A549 (cell line): ENCODE measurements around the gene OR10G4. TPM values are rescaled to one million over a fixed set of nuclear protein-coding genes. Genes with fewer than 3 reads are reported as not detected.
"Not testable (repeated sequence)": the region's sequence is repeated elsewhere in the genome, so short reads cannot be mapped to it uniquely, and the experiment has no call there.

Experiments used
- ATAC-seq, 2 experiments: fragments of 200-7000 bp in 1 of 2; fragments of >200 bp in 1 of 2; cut with Nextera tagmentation in 1 of 2; cut with Tn5 transposase in 1 of 2; 3 replicates each; pipeline versions ENCODE4 v1.8.0 to v1.9.1; 2018 to 2020; ENCODE audit warnings: mild to moderate bottlenecking in 1 of 2, moderate library complexity in 1 of 2
- CTCF ChIA-PET: fragments of 300-600 bp; sonication (Branson Sonifier 250); formaldehyde crosslinking; extraction: SDS; loops from one replicate; lab custom pipeline; 2021; ENCODE audit warnings: antibody characterized with exemption, inconsistent platforms; lab: Yijun Ruan, JAX
- POLR2A ChIA-PET: fragments of 350-600 bp; formaldehyde crosslinking; extraction: SDS; loops from one replicate; lab custom pipeline; 2021; ENCODE audit warnings: antibody characterized with exemption, inconsistent platforms; lab: Yijun Ruan, JAX
- DNase-seq, 2 experiments: peaks; one replicate each; pipeline versions ENCODE4 v3.0.0 to v3.0.0-alpha.2; 2011 to 2016; ENCODE audit warnings: low read depth in 1 of 2, low spot score in 1 of 2
- FAIRE-seq: peaks from 2 replicates; lab custom pipeline; 2011; peaks lifted over from hg19 to GRCh38; lab: Jason Lieb, UNC
- H3K27ac ChIP-seq, 2 experiments: fragments of >200 bp; sonication (Bioruptor Twin); formaldehyde crosslinking; 3 replicates each; pipeline ENCODE4 v1.5.1; 2016 to 2017
- H3K4me1 ChIP-seq: fragments of >200 bp; sonication (Bioruptor Twin); formaldehyde crosslinking; 3 replicates; pipeline ENCODE4 v1.6.1; 2016
- H3K4me2 ChIP-seq: fragments of >200 bp; sonication (Bioruptor Twin); formaldehyde crosslinking; 3 replicates; pipeline ENCODE4 v1.6.1; 2016
- H3K4me3 ChIP-seq: fragments of >200 bp; sonication (Bioruptor Twin); formaldehyde crosslinking; 3 replicates; pipeline ENCODE4 v1.5.1; 2016
- H3K9me3 ChIP-seq: fragments of >200 bp; sonication (Bioruptor Twin); formaldehyde crosslinking; 3 replicates; pipeline ENCODE4 v1.6.1; 2016
- BHLHE40 ChIP-seq: IDR thresholded peaks from 2 replicates; pipeline ENCODE4 v1.6.1; 2012; ENCODE audit warnings: low read depth, low read length, inconsistent platforms
- CBX8 ChIP-seq: fragments of 200-600 bp; sonication (generic); IDR thresholded peaks from 2 replicates; pipeline ENCODE4 v1.6.1; 2016
- CHD4 ChIP-seq: fragments of 200-600 bp; sonication (generic); IDR thresholded peaks from 2 replicates; pipeline ENCODE4 v1.6.1; 2016; ENCODE audit warnings: antibody characterized with exemption, mild to moderate bottlenecking, borderline replicate concordance
- ELK1 ChIP-seq: fragments of 150-350 bp; IDR thresholded peaks from 2 replicates; pipeline ENCODE4 v1.6.1; 2014; ENCODE audit warnings: low read depth, mild to moderate bottlenecking, low read length
- EP300 ChIP-seq, 2 experiments: fragments of >200 bp; sonication (Bioruptor Twin); formaldehyde crosslinking; IDR thresholded peaks; 2 replicates in 1 of 2; 3 replicates in 1 of 2; pipeline ENCODE4 v1.6.1; 2016 to 2017
- FOSL2 ChIP-seq, 2 experiments: fragments of 450-650 bp in 1 of 2; fragments of >200 bp in 1 of 2; sonication (Bioruptor Twin) in 1 of 2; formaldehyde crosslinking; IDR thresholded peaks; 2 replicates each; pipeline versions ENCODE4 v1.5.0 to v1.6.1; 2016 to 2020; ENCODE audit warnings: mild to moderate bottlenecking in 1 of 2, moderate library complexity in 1 of 2
- FOXS1 ChIP-seq: fragments of 250-450 bp; sonication (Bioruptor Pico); IDR thresholded peaks from 2 replicates; pipeline ENCODE4 v1.5.0; 2020; ENCODE audit warnings: mild to moderate bottlenecking, moderate library complexity
- HOXB13 ChIP-seq: fragments of 250-450 bp; sonication (Bioruptor Pico); IDR thresholded peaks from 2 replicates; pipeline ENCODE4 v1.5.0; 2020; ENCODE audit warnings: low read depth, mild to moderate bottlenecking, moderate library complexity
- HOXB5 ChIP-seq: fragments of 250-450 bp; sonication (Bioruptor Pico); IDR thresholded peaks from 2 replicates; pipeline ENCODE4 v1.5.0; 2020; ENCODE audit warnings: mild to moderate bottlenecking, moderate library complexity
- KDM5A ChIP-seq: fragments of 200-600 bp; sonication (generic); IDR thresholded peaks from 2 replicates; pipeline ENCODE4 v1.6.1; 2016; ENCODE audit warnings: antibody characterized with exemption, mild to moderate bottlenecking
- MAFK ChIP-seq: fragments of 450-650 bp; IDR thresholded peaks from 2 replicates; pipeline ENCODE4 v1.6.1; 2014; ENCODE audit not compliant: partially characterized antibody
- MAZ ChIP-seq: fragments of 150-350 bp; IDR thresholded peaks from 2 replicates; pipeline ENCODE4 v1.6.1; 2014; ENCODE audit warnings: antibody characterized with exemption, low read depth, low read length, borderline replicate concordance
- PHF8 ChIP-seq: fragments of 200-600 bp; sonication (generic); IDR thresholded peaks from 2 replicates; pipeline ENCODE4 v1.6.1; 2016; ENCODE audit warnings: low read depth, mild to moderate bottlenecking, antibody characterized with exemption, moderate library complexity, borderline replicate concordance
- REST ChIP-seq: fragments of 200-600 bp; sonication (generic); IDR thresholded peaks from 2 replicates; pipeline ENCODE4 v1.6.1; 2016; ENCODE audit warnings: antibody characterized with exemption, mild to moderate bottlenecking, moderate library complexity
- TFCP2L1 ChIP-seq: fragments of 250-450 bp; sonication (Bioruptor Pico); IDR thresholded peaks from 2 replicates; pipeline ENCODE4 v1.5.0; 2021; ENCODE audit warnings: mild to moderate bottlenecking
- ZFP36 ChIP-seq: fragments of 450-650 bp; IDR thresholded peaks from 2 replicates; pipeline ENCODE4 v1.6.1; 2014; ENCODE audit warnings: borderline replicate concordance; ENCODE audit not compliant: partially characterized antibody
- WGBS: methylation state at CpG from one replicate; pipeline ENCODE4 v1.1.6; 2017; ENCODE audit errors: missing lambda C conversion rate; 5-methylcytosine and 5-hydroxymethylcytosine counted together
- polyA plus RNA-seq, 4 experiments: library from polyadenylated mRNA; depleted of rRNA in 3 of 4; stranded (reverse); fragments of >200 nt; fragmentation: RNase III in 1 of 4; extraction: RNeasy Plus Mini Kit Qiagen cat#74134 plus additional on column Dnase treatment in 1 of 4; gene quantifications; 2 replicates in 3 of 4; 3 replicates in 1 of 4; pipeline ENCODE4 v1.2.3, GENCODE V29; 2011 to 2017
- TF ChIP-seq, protein P1 (sequence below): IDR thresholded peaks from 2 replicates; pipeline ENCODE4 v1.6.1; 2012

The OR10G4 gene
- polyA plus RNA-seq, 2 of the 4 experiments (the other 2 are of a cell fraction): not detected

- TF ChIP-seq MAZ (no peak), FOSL2 (IDR thresholded peaks at IDR 0.05) (no peak), FOSL2 (CRISPR knock-in tag; IDR thresholded peaks at IDR 0.05) (no peak), MAFK (no peak), BHLHE40 (no peak), PHF8 (no peak), CHD4 (no peak), CBX8 (no peak), KDM5A (no peak), EP300 (IDR thresholded peaks at IDR 0.05) (no peak), TFCP2L1 (CRISPR knock-in tag) (no peak)
- H3K9me3 ChIP-seq: no peaks in the 10 kb centered on the region
- ChIA-PET CTCF (interaction anchor here (0.6 to 0.9 kb wide), 2 partner anchors 9 to 20 kb away, joined by 3 read pairs; no protein-coding TSS in a partner anchor), POLR2A (no interaction called here)
- no peak overlapping the region for H3K27ac ChIP-seq
- WGBS: 8% methylated on average over 2 of the region's 5 CpGs
- no peak overlapping the region for H3K4me2 ChIP-seq
- H3K4me1 ChIP-seq: no peaks in the 10 kb centered on the region
- H3K4me3 ChIP-seq: no peak overlapping the region
- no peak for FAIRE-seq
- no peak for ATAC-seq
- DNase-seq: no peak
Observed at GRCh38 chr11:123979311-123979710, 33.5 kb upstream of the OR10G4 start.

GRCh38 chr11:123995119-123995518 lies 17.7 kb upstream of the OR10G4 start, which contains the start of gene OR10G6:
Gene OR10G6 (minus strand): TSS chr11:123995161. CDS start chr11:123995161, 0 bp downstream.
- H3K4me3 ChIP-seq: no peak within 1 kb of the TSS
- no peak for FAIRE-seq
- CTCF ChIA-PET: no interaction called here
- no peak for TF ChIP-seq HOXB13 (CRISPR knock-in tag)
- TF ChIP-seq REST: no peak
- no peak for TF ChIP-seq ZFP36
- no peak for TF ChIP-seq ELK1
- TF ChIP-seq MAFK: no peak
- TF ChIP-seq, protein P1, sequence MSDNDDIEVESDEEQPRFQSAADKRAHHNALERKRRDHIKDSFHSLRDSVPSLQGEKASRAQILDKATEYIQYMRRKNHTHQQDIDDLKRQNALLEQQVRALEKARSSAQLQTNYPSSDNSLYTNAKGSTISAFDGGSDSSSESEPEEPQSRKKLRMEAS: no peak
- no peak for TF ChIP-seq PHF8
- TF ChIP-seq HOXB5 (CRISPR knock-in tag): no peak
- TF ChIP-seq FOXS1: no peak
- TF ChIP-seq, all 56 proteins: peak for 0
- no peak within 1 kb of the TSS for H3K4me2 ChIP-seq
- DNase-seq: no peak
- no peaks in the 10 kb centered on the region for H3K9me3 ChIP-seq
- no peak for ATAC-seq
- POLR2A ChIA-PET: no interaction called here
- no peaks in the 10 kb centered on the region for H3K4me1 ChIP-seq
- WGBS: 0% methylated on average over 1 of the region's 1 CpG
- H3K27ac ChIP-seq: no peak within 1 kb of the TSS

- no CpG with 5 or more reads among the region's 9 CpGs for WGBS
- H3K4me3 ChIP-seq, CTCF ChIA-PET, DNase-seq, FAIRE-seq, ATAC-seq, POLR2A ChIA-PET, H3K27ac ChIP-seq, H3K4me1 ChIP-seq, H3K4me2 ChIP-seq, H3K9me3 ChIP-seq: not testable (repeated sequence)
Observed at GRCh38 chr11:124015837-124016236, 3.0 kb downstream of the OR10G4 start.
